ENCODE data around the gene MACF1.

GRCh38 chr1:39436842-39437241 lies 232.3 kb downstream of the MACF1 start:
- no peak for TF ChIP-seq CTCF (IDR thresholded peaks at IDR 0.05)
- no peak for TF ChIP-seq EZH2 (IDR thresholded peaks at IDR 0.05)
- no peak for TF ChIP-seq EZH2phosphoT487 (IDR thresholded peaks at IDR 0.05)

Data from neural progenitor cell (in vitro differentiated cells).